ENCODE data around the gene PCGF2.

PCGF2 gene

GRCh38 chr17:38732376-38733281, 15.5 kb downstream of the PCGF2 start:
- TF ChIP-seq ZC3H10 (CRISPR knock-in tag; IDR thresholded peaks at IDR 0.05) (no peak), TOX (CRISPR knock-in tag; IDR thresholded peaks at IDR 0.05; ENCODE audit: borderline replicate concordance) (no peak), ZFP3 (CRISPR knock-in tag; IDR thresholded peaks at IDR 0.05) (no peak), ZNF70 (CRISPR knock-in tag; IDR thresholded peaks at IDR 0.05) (no peak), CSDC2 (CRISPR knock-in tag; IDR thresholded peaks at IDR 0.05) (no peak)

GRCh38 chr17:38731526-38732294, 16.4 kb downstream of the PCGF2 start:
- ATAC-seq = no peak
- no peak for TF ChIP-seq TCF4 (CRISPR knock-in tag; IDR thresholded peaks at IDR 0.05; ENCODE audit: borderline replicate concordance)
- TF ChIP-seq GLIS3 (CRISPR knock-in tag; IDR thresholded peaks at IDR 0.05) = no peak
- TF ChIP-seq ESRRG (CRISPR knock-in tag; IDR thresholded peaks at IDR 0.05) = no peak
- TF ChIP-seq OSR1 (CRISPR knock-in tag; IDR thresholded peaks at IDR 0.05) = no peak
- no peak for TF ChIP-seq BACH2 (CRISPR knock-in tag; IDR thresholded peaks at IDR 0.05; ENCODE audit: borderline replicate concordance)
- TF ChIP-seq TOX (CRISPR knock-in tag; IDR thresholded peaks at IDR 0.05; ENCODE audit: borderline replicate concordance) = no peak
- TF ChIP-seq, protein P1, sequence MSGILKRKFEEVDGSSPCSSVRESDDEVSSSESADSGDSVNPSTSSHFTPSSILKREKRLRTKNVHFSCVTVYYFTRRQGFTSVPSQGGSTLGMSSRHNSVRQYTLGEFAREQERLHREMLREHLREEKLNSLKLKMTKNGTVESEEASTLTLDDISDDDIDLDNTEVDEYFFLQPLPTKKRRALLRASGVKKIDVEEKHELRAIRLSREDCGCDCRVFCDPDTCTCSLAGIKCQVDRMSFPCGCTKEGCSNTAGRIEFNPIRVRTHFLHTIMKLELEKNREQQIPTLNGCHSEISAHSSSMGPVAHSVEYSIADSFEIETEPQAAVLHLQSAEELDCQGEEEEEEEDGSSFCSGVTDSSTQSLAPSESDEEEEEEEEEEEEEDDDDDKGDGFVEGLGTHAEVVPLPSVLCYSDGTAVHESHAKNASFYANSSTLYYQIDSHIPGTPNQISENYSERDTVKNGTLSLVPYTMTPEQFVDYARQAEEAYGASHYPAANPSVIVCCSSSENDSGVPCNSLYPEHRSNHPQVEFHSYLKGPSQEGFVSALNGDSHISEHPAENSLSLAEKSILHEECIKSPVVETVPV (CRISPR knock-in tag; IDR thresholded peaks at IDR 0.05) = no peak
- TF ChIP-seq PATZ1 (CRISPR knock-in tag; IDR thresholded peaks at IDR 0.05; ENCODE audit: borderline replicate concordance) = no peak
- TF ChIP-seq ZC3H10 (CRISPR knock-in tag; IDR thresholded peaks at IDR 0.05) = no peak
- no peak for TF ChIP-seq ARNTL (CRISPR knock-in tag; IDR thresholded peaks at IDR 0.05; ENCODE audit: borderline replicate concordance, low read depth)
- TF ChIP-seq ZNF8 (CRISPR knock-in tag; IDR thresholded peaks at IDR 0.05) = no peak

More at GRCh38 chr17:38732376-38733281, 15.5 kb downstream of the PCGF2 start:
- ATAC-seq = no peak

DNA sequence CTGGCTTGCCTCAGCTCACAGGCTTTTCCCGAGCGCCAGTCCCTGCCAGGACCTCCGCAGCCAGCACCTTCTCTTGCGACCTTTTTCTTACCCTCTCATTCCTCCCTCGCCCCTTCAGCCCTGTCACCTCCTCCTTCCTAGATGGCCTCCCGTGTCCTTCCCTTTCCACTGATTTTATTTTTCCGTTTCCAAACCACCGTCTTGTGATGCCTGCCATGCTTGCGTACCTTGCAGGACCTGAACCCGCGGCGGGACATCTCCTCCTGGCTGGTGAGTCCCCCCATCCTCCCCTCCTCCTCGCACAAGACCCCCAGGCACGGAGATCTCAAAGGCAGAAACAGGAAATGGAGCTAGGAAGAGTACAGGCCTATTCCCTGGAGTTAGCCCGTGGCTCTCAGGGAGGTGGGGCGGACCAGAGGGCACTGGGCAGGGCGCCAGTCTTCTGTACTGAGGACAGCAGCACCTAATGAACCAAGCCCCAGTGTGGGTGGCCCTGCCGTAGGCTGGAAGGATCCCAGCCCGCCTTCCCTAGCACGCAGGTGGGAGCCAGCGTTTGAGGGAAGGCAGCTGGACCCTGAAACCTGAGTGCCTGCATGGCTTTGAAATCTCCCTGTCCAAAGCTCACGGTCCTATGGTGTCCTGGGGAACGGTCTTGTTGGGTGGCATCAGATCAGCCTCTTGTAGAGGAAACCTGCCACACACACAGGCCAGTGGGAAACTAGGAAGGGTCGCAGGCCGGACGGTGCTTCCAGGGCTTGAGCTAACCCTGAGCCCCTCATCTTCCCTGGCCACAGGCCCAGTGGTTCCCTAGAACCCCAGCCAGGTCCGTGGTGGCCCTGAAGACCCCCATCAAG, 17.4 kb downstream of the PCGF2 start:
- ATAC-seq = peak; percentile 53
- no peak for TF ChIP-seq ISL1 (CRISPR knock-in tag; IDR thresholded peaks at IDR 0.05)
- TF ChIP-seq ZNF8 (CRISPR knock-in tag; IDR thresholded peaks at IDR 0.05) = no peak
- TF ChIP-seq TSHZ2 (CRISPR knock-in tag; IDR thresholded peaks at IDR 0.05) = no peak
- TF ChIP-seq TOX (CRISPR knock-in tag; IDR thresholded peaks at IDR 0.05; ENCODE audit: borderline replicate concordance) = no peak
- no peak for TF ChIP-seq BACH2 (CRISPR knock-in tag; IDR thresholded peaks at IDR 0.05; ENCODE audit: borderline replicate concordance)
- no peak for TF ChIP-seq ZNF70 (CRISPR knock-in tag; IDR thresholded peaks at IDR 0.05)
- TF ChIP-seq ESRRG (CRISPR knock-in tag; IDR thresholded peaks at IDR 0.05) = no peak
- TF ChIP-seq ZFP3 (CRISPR knock-in tag; IDR thresholded peaks at IDR 0.05) = no peak
- TF ChIP-seq GLIS3 (CRISPR knock-in tag; IDR thresholded peaks at IDR 0.05) = no peak
- TF ChIP-seq ARNTL (CRISPR knock-in tag; IDR thresholded peaks at IDR 0.05; ENCODE audit: borderline replicate concordance, low read depth) = no peak
- TF ChIP-seq PATZ1 (CRISPR knock-in tag; IDR thresholded peaks at IDR 0.05; ENCODE audit: borderline replicate concordance) = no peak
- TF ChIP-seq, protein P2, sequence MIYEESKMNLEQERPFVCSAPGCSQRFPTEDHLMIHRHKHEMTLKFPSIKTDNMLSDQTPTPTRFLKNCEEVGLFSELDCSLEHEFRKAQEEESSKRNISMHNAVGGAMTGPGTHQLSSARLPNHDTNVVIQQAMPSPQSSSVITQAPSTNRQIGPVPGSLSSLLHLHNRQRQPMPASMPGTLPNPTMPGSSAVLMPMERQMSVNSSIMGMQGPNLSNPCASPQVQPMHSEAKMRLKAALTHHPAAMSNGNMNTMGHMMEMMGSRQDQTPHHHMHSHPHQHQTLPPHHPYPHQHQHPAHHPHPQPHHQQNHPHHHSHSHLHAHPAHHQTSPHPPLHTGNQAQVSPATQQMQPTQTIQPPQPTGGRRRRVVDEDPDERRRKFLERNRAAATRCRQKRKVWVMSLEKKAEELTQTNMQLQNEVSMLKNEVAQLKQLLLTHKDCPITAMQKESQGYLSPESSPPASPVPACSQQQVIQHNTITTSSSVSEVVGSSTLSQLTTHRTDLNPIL (CRISPR knock-in tag; IDR thresholded peaks at IDR 0.05; ENCODE audit: low read depth) = no peak
- no peak for TF ChIP-seq ZNF565 (CRISPR knock-in tag; conservative IDR thresholded peaks at IDR 0.05; ENCODE audit: low read depth)
- no peak for TF ChIP-seq ZFP30 (CRISPR knock-in tag; IDR thresholded peaks at IDR 0.05)
- TF ChIP-seq RARB (CRISPR knock-in tag; IDR thresholded peaks at IDR 0.05) = no peak
- no peak for TF ChIP-seq PPARA (CRISPR knock-in tag; IDR thresholded peaks at IDR 0.05; ENCODE audit: borderline replicate concordance)
- TF ChIP-seq CSDC2 (CRISPR knock-in tag; IDR thresholded peaks at IDR 0.05) = no peak
- TF ChIP-seq TCF4 (CRISPR knock-in tag; IDR thresholded peaks at IDR 0.05; ENCODE audit: borderline replicate concordance) = no peak
- TF ChIP-seq OSR1 (CRISPR knock-in tag; IDR thresholded peaks at IDR 0.05) = no peak
- TF ChIP-seq, protein P1 (CRISPR knock-in tag; IDR thresholded peaks at IDR 0.05) = no peak

Data from SK-N-SH treated with all-trans-retinoic acid at 6 μM for 48 hours (cell line).